GM18868 (cell line): ENCODE measurements around the gene WDR5.

ENCODE experiments used
- ATAC-seq: cut with Tn5 transposase; IDR thresholded peaks from one replicate; pipeline ENCODE4 v1.9.1; 2021; ENCODE audit warnings: mild to moderate bottlenecking, moderate library complexity; ENCODE audit not compliant: unreplicated experiment

Gene WDR5

DNA sequence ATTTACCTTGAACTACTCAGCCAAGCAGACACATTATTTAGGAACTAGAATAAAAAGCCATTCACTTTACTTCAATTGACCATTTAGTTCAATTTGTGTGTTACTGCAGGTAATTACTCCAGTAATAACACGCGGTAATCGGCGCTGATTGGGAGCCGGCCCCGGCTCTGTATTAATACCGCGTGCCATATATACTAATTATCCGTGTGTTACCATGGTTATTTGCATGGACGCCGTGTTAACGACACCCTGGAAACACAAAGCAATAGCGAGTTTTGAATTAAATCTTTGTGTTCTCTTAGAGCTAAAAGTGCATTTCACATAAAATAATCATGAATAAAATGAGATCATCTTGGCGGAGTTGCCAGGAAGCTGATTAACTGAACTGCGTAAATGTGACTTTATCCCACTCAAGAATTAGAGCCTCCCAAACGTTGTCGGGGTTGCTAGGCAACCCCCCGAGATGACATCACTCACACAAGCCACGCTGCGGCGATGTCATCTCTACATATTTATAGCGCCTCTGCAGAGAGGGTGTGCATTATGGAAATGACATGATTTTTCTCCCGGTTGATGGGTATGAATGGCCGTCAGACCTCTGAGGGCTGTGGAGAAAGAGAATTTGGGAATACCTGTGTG lies 69.9 kb downstream of the WDR5 start:
- ATAC-seq: no peak

DNA sequence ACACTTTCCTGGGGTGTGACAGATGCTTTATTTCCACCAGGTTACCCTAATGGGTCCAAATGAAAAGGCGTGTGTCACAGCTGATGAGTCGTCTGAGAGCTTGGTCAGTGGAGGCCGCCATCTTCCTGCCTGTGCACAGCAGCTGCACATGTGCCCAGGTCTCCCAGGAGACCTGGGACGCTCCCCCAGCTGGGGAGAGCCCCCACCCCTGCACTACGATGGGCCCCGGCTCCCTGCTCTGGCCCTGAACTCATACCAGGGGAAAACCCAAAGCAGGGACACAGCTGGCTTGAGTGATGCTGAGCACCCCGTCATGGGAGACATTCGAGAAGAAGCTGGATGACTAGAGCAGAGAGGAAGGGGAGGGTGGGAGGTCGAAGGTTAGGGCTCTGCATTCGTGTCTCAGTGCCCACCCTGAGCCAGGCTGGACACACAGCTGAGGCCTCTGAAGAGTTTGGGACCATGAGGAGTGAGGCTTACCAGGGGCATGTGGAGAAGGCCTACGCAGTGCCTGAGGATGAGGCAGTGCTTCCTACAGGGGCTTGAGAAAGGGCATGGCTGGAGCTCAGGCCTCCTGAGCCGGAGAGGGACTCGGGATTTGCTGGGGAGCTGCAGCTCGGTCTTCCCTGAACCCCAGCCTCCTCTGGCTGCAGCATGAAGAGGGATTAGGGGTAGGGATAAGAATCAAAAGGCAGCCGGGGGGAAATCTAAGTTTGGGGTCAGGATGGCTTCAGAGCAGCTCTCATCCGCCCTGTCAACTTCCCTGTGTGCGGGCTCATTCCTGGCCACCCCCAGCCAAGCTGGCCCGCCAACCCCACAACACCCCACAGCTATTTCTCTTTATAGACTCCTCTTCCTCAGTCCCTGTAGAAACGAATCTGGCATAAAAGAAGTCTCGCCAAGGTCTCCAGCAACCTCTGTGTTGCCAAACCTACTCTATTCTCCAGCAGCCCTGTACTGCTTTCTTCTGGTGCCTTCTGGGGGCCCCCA lies 70.7 kb downstream of the WDR5 start:
- ATAC-seq: peak; percentile 46

- no peak for ATAC-seq
Measured at GRCh38 chr9:134208310-134208841, 72.5 kb downstream of the WDR5 start.

DNA sequence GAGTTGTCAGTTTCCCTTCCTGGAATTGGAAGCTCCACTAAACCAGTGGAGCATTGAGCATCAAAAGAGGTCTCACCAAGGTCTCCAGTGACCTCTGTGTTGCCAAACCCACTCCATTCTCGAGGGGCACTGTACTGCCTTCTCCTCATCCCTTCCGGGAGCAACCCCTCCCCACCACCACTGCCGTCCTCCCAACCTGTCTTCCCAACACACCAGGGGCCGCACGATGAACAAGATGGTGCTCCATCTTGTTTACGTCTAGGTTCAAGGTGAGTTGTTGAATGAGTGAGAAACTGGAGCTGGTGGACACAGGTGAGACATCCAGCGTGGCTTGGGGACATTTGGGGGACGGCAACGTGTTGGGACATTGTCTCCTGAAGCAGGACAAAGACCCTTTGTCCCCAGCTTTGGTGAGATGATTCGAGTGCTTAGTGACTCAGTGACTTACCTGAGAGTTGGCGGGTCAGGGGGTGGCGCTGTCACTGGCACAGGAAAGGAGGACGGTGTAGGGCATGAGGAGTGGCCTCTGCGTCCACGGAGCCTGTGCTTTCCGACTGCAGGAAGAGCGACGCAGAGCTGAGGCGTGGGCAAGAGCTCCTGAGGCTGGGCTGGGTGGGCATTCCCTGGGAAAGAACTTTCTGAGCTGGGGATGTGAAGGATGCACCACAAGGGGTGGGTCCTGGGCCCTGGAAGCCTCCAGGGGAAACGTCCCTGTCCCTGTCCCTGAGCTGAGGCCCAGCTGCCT lies 73.3 kb downstream of the WDR5 start:
- ATAC-seq: no peak
